WI38 (cell line): ENCODE data around the gene KNCN.

Experiments used
- H3K4me3 ChIP-seq: 2 replicates; pipeline ENCODE4 v1.5.1; 2011; ENCODE audit warnings: low read depth, mild to moderate bottlenecking, control low read depth, low read length
- CTCF ChIP-seq: IDR thresholded peaks from 2 replicates; pipeline ENCODE4 v1.5.1; 2012; ENCODE audit warnings: low read depth, mild to moderate bottlenecking, control low read depth, low read length

The KNCN gene

GRCh38 chr1:46549697-46550681 lies 1.5 kb downstream of the KNCN start:
- TF ChIP-seq CTCF: no peak
- no peak overlapping the region for H3K4me3 ChIP-seq

- H3K4me3 ChIP-seq: peak overlapping the region; percentile 15; the same call in 1 of the 2 replicates
- peak; percentile 39 for TF ChIP-seq CTCF
Measured at GRCh38 chr1:46547481-46548383, 3.7 kb downstream of the KNCN start.

- TF ChIP-seq CTCF: no peak
- H3K4me3 ChIP-seq: no peak overlapping the region
Measured at GRCh38 chr1:46546210-46546609, 5.2 kb downstream of the KNCN start.

GRCh38 chr1:46545784-46546183 lies 5.7 kb downstream of the KNCN start:
- no peak overlapping the region for H3K4me3 ChIP-seq
- no peak for TF ChIP-seq CTCF

GRCh38 chr1:46544561-46545240 lies 6.7 kb downstream of the KNCN start:
- no peak overlapping the region for H3K4me3 ChIP-seq
- no peak for TF ChIP-seq CTCF

- no peak overlapping the region for H3K4me3 ChIP-seq
- TF ChIP-seq CTCF: no peak
Measured at GRCh38 chr1:46543761-46544560, 7.5 kb downstream of the KNCN start.
